Islet precursor cell (in vitro differentiated cells): Measurements from ENCODE around the gene RNF208.

Experiments
- DNase-seq: peaks from one replicate; pipeline ENCODE4 v3.0.0-alpha.2; 2018

Gene RNF208

DNA sequence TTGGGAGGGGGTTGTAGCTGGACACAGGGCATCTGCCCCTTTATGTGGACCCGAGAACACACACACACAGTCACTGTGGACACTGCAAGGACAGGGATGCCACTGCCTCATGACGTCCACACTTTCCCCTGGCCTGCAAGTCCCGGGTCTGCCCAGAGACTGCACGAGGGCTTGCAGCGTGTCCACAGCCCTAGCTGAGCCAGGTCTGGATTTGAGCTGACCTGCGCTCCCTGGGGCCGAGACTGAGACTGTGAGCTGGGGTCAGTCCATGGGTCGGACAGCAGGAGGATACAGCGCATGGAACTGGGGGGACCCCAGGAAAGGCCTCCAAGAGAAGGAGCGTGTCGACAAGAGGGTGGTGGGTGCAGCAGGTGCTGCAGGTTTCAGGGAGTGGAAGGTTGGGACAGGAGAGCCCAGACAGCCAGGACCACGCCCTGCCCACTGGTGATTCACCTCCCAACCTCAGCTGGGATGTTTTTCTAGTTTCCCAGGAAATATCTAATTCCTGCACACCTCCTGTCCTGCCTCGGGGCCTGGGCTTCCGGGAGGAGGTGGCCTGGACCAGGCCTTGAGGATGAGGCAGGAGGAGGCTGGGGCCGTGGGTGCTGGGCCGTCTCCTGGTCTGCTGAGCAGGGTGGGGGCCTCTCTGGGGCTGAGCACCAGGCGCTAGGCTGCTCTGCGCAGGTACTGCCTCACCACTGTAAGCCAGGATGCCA is 4.5 kb upstream of the RNF208 start:
- DNase-seq = peak; percentile 82

GRCh38 chr9:137225699-137226331 is 3.8 kb upstream of the RNF208 start:
- DNase-seq = no peak

DNA sequence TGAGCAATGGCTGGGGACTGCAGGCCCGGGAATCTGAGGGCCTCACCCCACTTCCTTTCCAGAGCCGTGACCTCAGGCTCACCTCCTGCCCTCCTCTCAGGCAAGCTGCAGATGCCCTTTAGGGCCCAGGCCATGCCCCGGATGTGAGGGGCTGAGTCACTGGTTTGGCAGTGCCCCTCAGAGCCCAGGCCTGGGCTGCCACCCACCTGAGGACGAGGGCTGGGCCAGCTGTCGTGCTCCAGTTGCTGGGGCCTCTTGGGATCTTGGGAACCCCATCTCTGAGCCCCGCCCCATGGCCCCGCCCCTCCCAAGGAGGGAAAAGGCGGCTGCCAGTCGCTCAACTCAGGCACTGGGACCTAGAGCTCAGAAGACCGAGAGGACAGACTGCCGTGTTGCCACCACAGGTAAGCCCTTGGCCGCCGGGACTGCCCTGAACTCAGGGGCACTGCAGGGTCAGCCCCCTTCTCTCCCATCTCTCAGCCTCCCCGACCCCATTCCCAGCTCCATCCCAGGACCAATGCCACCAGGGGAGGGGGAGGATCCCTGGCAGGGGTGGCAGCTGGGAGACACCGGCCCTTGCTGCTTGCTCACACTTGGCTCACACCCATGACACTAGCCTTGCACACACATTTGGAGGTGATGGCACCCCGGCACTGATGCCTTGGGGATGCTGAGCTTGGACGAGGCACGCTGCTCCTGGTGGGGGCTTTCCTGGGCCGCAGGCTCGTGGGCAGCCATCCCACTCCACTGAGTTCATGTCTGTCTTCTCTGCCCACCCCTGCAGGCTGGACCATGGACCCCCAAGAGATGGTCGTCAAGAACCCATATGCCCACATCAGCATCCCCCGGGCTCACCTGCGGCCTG is 3.0 kb upstream of the RNF208 start, which contains the start of gene CYSRT1:
Gene CYSRT1 (plus strand): TSS at position 345 of the 865 bp plus-strand sequence. CDS start 448 bp downstream, at position 793.
- no peak for DNase-seq

GRCh38 chr9:137223078-137223970 is 1.3 kb upstream of the RNF208 start:
- peak; percentile 98 for DNase-seq

DNA sequence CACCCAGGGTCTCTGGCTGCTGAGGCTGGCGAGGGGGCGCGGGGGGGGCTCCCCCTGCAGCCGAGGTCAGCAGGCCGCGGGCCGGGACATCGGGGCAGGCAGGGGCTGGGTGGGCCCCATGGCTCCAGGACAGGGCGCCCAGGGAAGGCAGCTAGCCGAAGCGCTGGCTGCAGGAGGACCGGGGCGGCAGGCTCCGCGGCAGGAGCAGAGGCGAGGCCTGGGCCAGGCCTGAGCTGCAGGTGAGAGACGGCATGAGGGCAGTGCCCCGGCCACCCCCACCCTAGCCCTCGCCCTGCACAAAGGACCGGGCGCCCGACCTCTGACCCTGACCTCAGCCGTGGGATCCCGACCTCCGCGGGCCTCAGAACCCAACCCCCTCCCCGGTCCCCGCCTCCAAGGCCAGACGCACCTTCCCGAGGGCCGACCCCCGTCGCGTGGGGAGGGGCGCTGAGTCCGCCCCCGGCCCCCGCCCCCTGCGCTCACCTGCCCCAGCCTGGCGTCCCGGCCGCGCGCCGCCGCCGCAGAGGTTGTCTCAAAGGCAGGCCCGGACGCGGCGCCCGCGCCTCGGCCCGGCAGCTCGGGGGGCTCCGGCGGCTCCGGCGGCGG is 431 bp downstream of the RNF208 start:
- DNase-seq = no peak

DNA sequence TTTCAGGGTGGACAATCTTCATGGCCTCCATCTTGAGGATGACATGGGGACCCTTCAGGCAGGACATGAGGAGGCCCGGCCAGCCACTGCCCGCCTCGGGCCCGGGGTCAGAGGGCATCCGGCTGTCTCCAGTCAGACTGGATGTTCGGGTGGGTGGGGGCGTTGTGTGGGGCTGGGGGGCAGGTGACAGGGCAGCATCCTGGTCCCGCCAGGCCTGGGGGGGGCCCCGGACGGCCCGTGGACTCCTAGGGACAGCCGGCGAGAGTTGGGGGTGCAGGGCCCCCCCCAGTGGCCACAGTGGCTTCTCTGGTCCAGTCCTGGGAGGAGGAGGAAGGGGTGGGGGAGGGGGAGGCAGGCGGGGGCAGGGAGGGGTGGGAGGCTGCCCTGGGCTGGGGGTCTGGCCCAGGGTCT is 940 bp downstream of the RNF208 start:
- no peak for DNase-seq

DNA sequence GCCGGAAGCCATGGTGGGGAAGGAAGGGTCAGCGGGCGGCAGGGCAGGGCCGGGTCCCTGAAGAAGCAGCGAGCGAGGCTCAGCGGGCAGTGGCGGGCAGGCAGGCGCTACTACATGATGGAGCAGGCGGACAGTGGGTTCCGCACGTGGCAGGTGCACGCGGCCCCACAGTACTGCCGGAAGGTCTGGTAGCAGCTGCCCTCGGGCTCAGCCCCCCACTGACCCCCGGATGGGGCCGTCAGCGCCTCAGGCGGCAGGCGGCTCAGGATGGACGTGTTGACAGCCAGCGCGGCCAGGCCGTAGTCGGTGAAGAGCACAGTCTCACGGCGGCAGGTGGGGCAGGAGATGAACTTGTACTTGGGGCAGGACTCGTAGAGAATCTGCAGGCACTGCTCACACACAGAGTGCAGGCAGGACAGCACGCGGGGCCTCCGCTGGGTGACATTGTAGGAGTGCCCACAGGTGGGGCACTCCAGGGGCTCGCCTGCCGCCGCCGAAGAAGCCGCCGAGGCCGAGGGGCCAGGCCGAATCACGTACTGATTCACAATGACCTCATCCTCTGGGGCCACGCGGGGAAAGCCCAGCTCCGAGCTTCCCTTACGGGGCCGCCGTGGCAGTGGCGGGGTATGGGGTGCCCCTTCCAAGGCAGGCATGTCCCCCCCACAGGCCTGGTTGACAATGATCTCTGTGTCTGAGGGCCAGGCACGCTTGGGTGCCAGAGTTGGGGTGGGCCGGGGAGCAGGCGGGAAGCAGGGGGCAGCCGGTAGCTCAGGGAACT is 1.5 kb downstream of the RNF208 start:
- DNase-seq = no peak

DNA sequence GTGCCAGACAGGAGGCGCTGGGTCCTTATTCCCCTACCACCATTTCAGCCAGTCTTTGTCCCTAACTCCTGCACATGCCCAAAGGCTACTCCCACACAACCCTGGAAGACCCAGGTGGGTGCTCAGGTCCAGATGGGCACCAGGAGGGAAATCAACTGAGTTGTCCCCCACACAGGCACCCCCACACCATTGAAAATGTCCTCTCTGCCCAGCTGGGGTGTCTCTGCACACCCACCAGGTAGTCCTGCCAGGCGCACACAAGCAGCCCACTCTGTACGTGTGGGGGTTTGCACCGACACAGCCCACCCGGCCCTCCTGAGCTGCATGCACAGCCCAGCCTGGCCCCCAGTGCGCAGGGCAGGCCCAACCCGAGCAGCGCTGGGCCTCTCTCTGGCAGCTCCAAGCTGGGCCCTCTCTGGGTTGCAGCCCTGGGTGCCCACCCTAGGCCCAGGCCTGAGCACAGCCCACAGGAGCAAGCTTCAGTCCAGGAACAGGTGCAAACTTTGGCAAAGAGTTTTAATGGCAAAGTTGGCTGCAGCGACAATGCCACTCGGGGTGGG is 2.2 kb downstream of the RNF208 start:
- DNase-seq = no peak

GRCh38 chr9:137218754-137219271 is 3.2 kb downstream of the RNF208 start:
- peak; percentile 84 for DNase-seq

DNA sequence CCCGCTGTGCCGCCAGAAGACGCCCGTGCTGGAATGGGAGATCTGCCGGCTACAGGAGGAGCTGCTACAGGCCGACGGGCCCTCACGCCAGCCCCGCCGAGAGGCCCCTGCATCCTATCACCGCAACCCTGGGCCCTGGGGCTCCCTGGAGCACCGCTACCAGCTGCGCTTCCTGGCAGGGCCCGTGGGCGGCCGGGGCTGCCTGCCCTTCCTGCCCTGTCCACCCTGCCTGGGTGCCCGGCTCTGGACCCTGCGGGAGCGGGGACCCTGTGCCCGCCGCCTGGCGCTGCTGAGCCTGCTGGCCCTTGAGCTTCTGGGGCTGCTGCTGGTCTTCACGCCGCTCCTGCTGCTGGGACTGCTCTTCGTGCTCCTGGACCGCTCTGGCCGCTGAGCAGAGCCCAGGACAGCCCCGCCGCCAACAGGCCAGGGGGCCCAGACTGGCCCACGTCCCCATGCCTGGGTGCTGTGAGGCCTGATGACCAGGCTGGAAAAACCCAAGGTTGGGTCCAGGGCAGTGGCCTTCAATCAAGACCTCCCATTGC is 3.8 kb downstream of the RNF208 start:
- DNase-seq = no peak

- DNase-seq = peak; percentile 87
Measured at GRCh38 chr9:137217276-137218211, 4.5 kb downstream of the RNF208 start.

GRCh38 chr9:137216188-137216965 is 5.7 kb downstream of the RNF208 start:
- DNase-seq = no peak

- DNase-seq = no peak
Measured at GRCh38 chr9:137215196-137215986, 6.6 kb downstream of the RNF208 start.

- DNase-seq = no peak
Measured at GRCh38 chr9:137214620-137215019, 7.4 kb downstream of the RNF208 start.

DNA sequence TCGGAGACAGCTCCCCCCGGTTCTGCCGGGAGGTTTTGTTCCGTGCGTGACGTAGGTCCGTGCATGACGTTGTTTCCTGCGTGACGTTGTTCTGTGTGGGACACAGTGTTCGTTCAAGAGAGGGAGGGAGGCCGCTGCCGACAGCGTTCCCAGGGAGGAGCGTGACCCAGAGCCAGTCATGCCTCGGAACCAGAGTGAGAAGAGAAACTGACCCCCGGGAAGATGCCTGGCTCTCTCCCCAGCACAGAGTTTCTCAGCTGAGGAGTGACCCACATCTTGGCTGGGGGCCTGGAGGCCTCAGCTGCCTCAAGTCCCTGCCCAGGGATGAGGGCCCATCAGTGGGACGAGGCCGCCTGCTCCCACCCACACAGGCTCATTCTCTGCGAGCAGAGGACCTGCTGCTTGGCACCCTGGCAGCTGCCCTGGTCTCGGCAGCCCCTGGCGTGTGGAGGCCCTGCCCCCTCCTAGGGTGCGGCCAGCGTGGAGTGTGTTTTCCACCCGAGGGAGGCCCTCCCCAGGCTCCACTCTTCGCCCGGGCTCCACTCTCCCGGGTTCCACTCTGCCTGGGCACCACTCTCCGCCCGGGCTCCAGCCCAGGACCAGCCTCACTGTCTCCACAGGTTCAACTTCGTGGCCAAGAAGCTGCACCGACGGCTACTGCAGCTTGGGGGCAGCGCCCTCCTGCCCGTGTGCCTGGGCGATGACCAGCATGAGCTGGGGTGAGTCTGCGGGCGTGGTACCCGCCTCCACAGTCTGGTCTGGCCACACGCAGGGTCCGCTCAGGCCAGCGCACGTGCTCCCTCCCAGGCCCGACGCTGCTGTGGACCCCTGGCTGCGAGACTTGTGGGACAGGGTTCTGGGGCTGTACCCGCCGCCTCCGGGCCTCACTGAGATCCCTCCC is 8.6 kb downstream of the RNF208 start:
- DNase-seq = no peak

DNA sequence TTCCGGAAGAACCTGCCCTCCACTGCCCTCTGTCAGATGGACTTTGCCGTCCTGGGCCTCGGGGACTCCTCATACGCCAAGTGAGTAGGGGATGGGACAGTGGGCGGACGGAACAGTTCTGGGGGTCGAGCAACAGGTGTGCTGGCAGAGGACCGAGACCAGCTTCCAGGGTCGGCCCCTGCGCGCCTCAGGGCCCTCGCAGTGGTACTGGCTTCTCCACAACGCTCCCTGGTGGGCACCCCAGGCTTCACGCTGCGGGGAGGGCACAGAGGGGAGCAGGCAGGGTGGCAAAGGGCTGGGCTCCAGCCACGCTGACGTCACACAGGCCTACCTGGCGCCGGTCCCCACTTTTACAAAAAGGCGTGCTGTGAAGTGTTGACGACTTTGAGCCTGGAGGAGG is 9.5 kb downstream of the RNF208 start:
- no peak for DNase-seq
